ENCODE results near the gene DHH. TPM values are rescaled to one million over a fixed set of nuclear protein-coding genes. Genes with fewer than 3 reads are reported as not detected.

The DHH gene
- polyA plus RNA-seq, 1 of the 3 experiments (the other 2 are of a cell fraction) = 0.13 TPM

DNA sequence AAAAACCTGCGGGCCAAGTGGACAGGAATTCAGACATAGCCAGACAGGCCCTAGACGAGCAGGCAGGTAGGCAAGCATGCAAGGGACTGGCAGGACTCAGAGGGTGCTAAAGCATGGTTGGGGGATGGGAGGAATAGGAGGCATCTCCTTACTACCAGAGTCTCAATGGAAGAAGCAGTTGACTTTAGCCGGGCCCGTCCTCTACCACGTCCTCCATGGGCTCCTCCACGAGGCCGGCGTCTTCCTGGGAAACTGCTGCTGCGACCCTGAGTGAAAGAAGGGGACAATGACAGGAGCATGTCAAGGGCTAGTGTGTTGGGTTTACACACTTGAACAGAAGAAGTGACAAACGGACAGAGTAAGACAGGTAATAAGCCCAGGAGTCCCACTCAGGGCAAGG, 45.6 kb downstream of the DHH start:
- POLR2A ChIA-PET = no interaction called here
- peaks cover 4% of the 10 kb centered on the region for H3F3A ChIP-seq (replicated peaks; ENCODE audit: insufficient read depth)
- no peaks in the 10 kb centered on the region for H3K9me3 ChIP-seq
- no peak overlapping the region for H3K4me3 ChIP-seq (ENCODE audit: low read depth in 2 of 2, low read length in 1 of 2)
- peak overlapping the region in 1 of 2 experiments; percentile 59; a peak in 1 of 4 replicates for H3K27ac ChIP-seq (ENCODE audit: low read depth in 2 of 2, low read length in 1 of 2)
- peaks cover 32% of the 10 kb centered on the region for H4K20me1 ChIP-seq (ENCODE audit: insufficient read depth)
- peaks cover 0 to 7% of the 10 kb centered on the region in 2 experiments; a peak in 2 of 4 replicates for H3K4me1 ChIP-seq (ENCODE audit: control insufficient read depth in 1 of 2, insufficient read depth in 2 of 2, low read depth in 1 of 2, low read length in 1 of 2)
- H3K9me2 ChIP-seq = no peaks in the 10 kb centered on the region
- no peak for DNase-seq
- 89% methylated on average over 10 of the region's 10 CpGs for WGBS (ENCODE audit: low lambda C conversion rate)
- H3K79me2 ChIP-seq (ENCODE audit: insufficient read depth) = peaks cover 19% of the 10 kb centered on the region
- no peak overlapping the region for H3K4me2 ChIP-seq
- no peaks in the 10 kb centered on the region for H3K27me3 ChIP-seq (ENCODE audit: insufficient read depth)
- TF ChIP-seq TCF12 (IDR thresholded peaks at IDR 0.05) (no peak), SMC3 (IDR thresholded peaks at IDR 0.05; ENCODE audit: low read depth, low read length) (no peak), EP300 (IDR thresholded peaks at IDR 0.05; ENCODE audit: borderline replicate concordance in 1 of 2, low read depth in 1 of 2, low read length in 1 of 2) (no peak), GATA2 (CRISPR knock-in tag; IDR thresholded peaks at IDR 0.05) (no peak), SIN3A (IDR thresholded peaks at IDR 0.05; ENCODE audit: borderline replicate concordance, low read depth, low read length) (no peak), RFX5 (IDR thresholded peaks at IDR 0.05; ENCODE audit: low read length) (no peak), FOSL2 (IDR thresholded peaks at IDR 0.05; ENCODE audit: borderline replicate concordance, low read depth) (no peak), CHD2 (IDR thresholded peaks at IDR 0.05; ENCODE audit: low read length, partially characterized antibody) (no peak), FOXM1 (IDR thresholded peaks at IDR 0.05; ENCODE audit: low read depth) (no peak), EZH2phosphoT487 (IDR thresholded peaks at IDR 0.05; ENCODE audit: borderline replicate concordance, low read depth) (no peak)
- TF ChIP-seq, protein P1, sequence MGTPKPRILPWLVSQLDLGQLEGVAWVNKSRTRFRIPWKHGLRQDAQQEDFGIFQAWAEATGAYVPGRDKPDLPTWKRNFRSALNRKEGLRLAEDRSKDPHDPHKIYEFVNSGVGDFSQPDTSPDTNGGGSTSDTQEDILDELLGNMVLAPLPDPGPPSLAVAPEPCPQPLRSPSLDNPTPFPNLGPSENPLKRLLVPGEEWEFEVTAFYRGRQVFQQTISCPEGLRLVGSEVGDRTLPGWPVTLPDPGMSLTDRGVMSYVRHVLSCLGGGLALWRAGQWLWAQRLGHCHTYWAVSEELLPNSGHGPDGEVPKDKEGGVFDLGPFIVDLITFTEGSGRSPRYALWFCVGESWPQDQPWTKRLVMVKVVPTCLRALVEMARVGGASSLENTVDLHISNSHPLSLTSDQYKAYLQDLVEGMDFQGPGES (IDR thresholded peaks at IDR 0.05; ENCODE audit: low read depth, low read length) = no peak
- no peak overlapping the region for H3K9ac ChIP-seq
- peaks cover 58 to 86% of the 10 kb centered on the region in 2 experiments for H3K36me3 ChIP-seq (replicated peaks in 1 of 2; ENCODE audit: control insufficient read depth in 1 of 2, insufficient read depth in 2 of 2, low read length in 1 of 2)
- CTCF ChIA-PET = interaction anchor here (1.5 to 3.7 kb wide), 4 partner anchors 10 to 29 kb away, joined by 5 to 15 read pairs (median 6); no protein-coding TSS in a partner anchor
- H2AFZ ChIP-seq (ENCODE audit: low read depth) = no peak overlapping the region

DNA sequence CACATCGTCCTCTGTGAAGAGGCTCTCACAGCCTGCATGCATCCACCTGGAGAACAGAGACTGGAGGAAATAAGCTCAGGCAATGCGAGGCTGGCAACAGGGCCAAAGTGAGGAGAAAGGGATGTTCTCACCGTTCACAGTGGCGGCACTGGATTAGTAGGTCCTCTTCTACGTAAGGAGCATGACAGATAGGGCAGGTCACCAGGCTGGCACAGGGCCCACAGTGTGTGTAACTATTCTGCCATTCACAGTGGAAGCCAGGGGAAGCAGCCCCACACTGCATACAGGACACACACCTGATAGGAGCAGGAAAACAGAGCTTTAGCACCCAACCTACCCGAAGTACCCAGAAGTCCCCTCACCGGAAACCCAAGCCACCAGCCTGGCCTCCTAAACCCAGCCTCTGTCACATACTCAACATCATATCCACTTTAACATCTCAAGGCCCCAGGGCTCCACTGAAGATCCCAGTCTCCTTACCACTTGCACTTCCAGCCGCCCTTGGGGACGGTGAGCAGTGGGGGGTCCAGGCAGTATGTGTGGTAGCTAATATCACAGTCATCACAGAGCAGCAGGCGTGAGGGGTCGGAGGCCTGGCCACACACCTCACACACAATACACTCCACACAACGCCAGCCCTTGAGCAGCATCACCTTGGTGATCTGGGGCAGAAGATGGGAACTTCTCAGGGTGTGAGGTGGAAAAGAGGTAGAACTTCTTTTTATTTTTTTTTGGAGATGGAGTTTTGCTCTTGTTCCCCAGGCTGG, 48.3 kb downstream of the DHH start:
- POLR2A ChIA-PET = no interaction called here
- 99% methylated on average over 11 of the region's 12 CpGs for whole genome bisulfite sequencing (ENCODE audit: low lambda C conversion rate)
- H3K4me1 ChIP-seq (ENCODE audit: control insufficient read depth in 1 of 2, insufficient read depth in 2 of 2, low read depth in 1 of 2, low read length in 1 of 2) = peaks cover 0 to 7% of the 10 kb centered on the region in 2 experiments; a peak in 2 of 4 replicates
- no peak overlapping the region for H3K27ac ChIP-seq (ENCODE audit: low read depth in 2 of 2, low read length in 1 of 2)
- H3K9me2 ChIP-seq = no peaks in the 10 kb centered on the region
- H3K4me3 ChIP-seq (ENCODE audit: low read depth in 2 of 2, low read length in 1 of 2) = no peak overlapping the region
- no peaks in the 10 kb centered on the region for H3F3A ChIP-seq (replicated peaks; ENCODE audit: insufficient read depth)
- H4K20me1 ChIP-seq (ENCODE audit: insufficient read depth) = peaks cover 16% of the 10 kb centered on the region; the same call in 1 of the 2 replicates
- CTCF ChIA-PET = interaction anchor here (0.9 to 5.2 kb wide), 4 partner anchors 11 to 42 kb away, joined by 3 to 49 read pairs (median 4); partner anchors contain the start of gene KMT2D
- no peak for DNase-seq
- no peaks in the 10 kb centered on the region for H3K9me3 ChIP-seq
- H3K27me3 ChIP-seq (ENCODE audit: insufficient read depth) = no peaks in the 10 kb centered on the region
- no peak overlapping the region for H3K9ac ChIP-seq
- no peak overlapping the region for H3K4me2 ChIP-seq
- peaks cover 9% of the 10 kb centered on the region; the same call in 1 of the 2 replicates for H3K79me2 ChIP-seq (ENCODE audit: insufficient read depth)
- H3K36me3 ChIP-seq (replicated peaks in 1 of 2; ENCODE audit: control insufficient read depth in 1 of 2, insufficient read depth in 2 of 2, low read length in 1 of 2) = peaks cover 63 to 86% of the 10 kb centered on the region in 2 experiments
- no peak overlapping the region for H2AFZ ChIP-seq (ENCODE audit: low read depth)
- TF ChIP-seq MXI1 (IDR thresholded peaks at IDR 0.05; ENCODE audit: low read depth, low read length) = no peak
- TF ChIP-seq YY1 (IDR thresholded peaks at IDR 0.05; ENCODE audit: low read depth) = no peak
- TF ChIP-seq, protein P2, sequence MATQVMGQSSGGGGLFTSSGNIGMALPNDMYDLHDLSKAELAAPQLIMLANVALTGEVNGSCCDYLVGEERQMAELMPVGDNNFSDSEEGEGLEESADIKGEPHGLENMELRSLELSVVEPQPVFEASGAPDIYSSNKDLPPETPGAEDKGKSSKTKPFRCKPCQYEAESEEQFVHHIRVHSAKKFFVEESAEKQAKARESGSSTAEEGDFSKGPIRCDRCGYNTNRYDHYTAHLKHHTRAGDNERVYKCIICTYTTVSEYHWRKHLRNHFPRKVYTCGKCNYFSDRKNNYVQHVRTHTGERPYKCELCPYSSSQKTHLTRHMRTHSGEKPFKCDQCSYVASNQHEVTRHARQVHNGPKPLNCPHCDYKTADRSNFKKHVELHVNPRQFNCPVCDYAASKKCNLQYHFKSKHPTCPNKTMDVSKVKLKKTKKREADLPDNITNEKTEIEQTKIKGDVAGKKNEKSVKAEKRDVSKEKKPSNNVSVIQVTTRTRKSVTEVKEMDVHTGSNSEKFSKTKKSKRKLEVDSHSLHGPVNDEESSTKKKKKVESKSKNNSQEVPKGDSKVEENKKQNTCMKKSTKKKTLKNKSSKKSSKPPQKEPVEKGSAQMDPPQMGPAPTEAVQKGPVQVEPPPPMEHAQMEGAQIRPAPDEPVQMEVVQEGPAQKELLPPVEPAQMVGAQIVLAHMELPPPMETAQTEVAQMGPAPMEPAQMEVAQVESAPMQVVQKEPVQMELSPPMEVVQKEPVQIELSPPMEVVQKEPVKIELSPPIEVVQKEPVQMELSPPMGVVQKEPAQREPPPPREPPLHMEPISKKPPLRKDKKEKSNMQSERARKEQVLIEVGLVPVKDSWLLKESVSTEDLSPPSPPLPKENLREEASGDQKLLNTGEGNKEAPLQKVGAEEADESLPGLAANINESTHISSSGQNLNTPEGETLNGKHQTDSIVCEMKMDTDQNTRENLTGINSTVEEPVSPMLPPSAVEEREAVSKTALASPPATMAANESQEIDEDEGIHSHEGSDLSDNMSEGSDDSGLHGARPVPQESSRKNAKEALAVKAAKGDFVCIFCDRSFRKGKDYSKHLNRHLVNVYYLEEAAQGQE (IDR thresholded peaks at IDR 0.05; ENCODE audit: low read depth, low read length) = no peak
- TF ChIP-seq FOXM1 (IDR thresholded peaks at IDR 0.05; ENCODE audit: low read depth) = no peak
- TF ChIP-seq, protein P3, sequence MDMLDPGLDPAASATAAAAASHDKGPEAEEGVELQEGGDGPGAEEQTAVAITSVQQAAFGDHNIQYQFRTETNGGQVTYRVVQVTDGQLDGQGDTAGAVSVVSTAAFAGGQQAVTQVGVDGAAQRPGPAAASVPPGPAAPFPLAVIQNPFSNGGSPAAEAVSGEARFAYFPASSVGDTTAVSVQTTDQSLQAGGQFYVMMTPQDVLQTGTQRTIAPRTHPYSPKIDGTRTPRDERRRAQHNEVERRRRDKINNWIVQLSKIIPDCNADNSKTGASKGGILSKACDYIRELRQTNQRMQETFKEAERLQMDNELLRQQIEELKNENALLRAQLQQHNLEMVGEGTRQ (IDR thresholded peaks at IDR 0.05; ENCODE audit: borderline replicate concordance, low read depth, low read length) = no peak
- no peak for TF ChIP-seq JUND (IDR thresholded peaks at IDR 0.05)
- TF ChIP-seq FOXJ3 (CRISPR knock-in tag; IDR thresholded peaks at IDR 0.05) = no peak
- no peak for TF ChIP-seq TCF12 (IDR thresholded peaks at IDR 0.05)
- TF ChIP-seq, protein P4, sequence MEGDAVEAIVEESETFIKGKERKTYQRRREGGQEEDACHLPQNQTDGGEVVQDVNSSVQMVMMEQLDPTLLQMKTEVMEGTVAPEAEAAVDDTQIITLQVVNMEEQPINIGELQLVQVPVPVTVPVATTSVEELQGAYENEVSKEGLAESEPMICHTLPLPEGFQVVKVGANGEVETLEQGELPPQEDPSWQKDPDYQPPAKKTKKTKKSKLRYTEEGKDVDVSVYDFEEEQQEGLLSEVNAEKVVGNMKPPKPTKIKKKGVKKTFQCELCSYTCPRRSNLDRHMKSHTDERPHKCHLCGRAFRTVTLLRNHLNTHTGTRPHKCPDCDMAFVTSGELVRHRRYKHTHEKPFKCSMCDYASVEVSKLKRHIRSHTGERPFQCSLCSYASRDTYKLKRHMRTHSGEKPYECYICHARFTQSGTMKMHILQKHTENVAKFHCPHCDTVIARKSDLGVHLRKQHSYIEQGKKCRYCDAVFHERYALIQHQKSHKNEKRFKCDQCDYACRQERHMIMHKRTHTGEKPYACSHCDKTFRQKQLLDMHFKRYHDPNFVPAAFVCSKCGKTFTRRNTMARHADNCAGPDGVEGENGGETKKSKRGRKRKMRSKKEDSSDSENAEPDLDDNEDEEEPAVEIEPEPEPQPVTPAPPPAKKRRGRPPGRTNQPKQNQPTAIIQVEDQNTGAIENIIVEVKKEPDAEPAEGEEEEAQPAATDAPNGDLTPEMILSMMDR (IDR thresholded peaks at IDR 0.05) = no peak

Data from SK-N-SH (cell line).